Activated CD8-positive, alpha-beta memory T cell treated with anti-CD3 and anti-CD28 coated beads for 1 hour (primary cell): ENCODE measurements around the gene FGFRL1.

Source experiments
- DNase-seq, 2 donors: peaks; one replicate each; pipeline ENCODE4 v3.0.0-alpha.2; 2020; ENCODE audit warnings: low read depth in 1 of 2; ENCODE audit errors: extremely low read depth in 1 of 2

FGFRL1 gene

DNA sequence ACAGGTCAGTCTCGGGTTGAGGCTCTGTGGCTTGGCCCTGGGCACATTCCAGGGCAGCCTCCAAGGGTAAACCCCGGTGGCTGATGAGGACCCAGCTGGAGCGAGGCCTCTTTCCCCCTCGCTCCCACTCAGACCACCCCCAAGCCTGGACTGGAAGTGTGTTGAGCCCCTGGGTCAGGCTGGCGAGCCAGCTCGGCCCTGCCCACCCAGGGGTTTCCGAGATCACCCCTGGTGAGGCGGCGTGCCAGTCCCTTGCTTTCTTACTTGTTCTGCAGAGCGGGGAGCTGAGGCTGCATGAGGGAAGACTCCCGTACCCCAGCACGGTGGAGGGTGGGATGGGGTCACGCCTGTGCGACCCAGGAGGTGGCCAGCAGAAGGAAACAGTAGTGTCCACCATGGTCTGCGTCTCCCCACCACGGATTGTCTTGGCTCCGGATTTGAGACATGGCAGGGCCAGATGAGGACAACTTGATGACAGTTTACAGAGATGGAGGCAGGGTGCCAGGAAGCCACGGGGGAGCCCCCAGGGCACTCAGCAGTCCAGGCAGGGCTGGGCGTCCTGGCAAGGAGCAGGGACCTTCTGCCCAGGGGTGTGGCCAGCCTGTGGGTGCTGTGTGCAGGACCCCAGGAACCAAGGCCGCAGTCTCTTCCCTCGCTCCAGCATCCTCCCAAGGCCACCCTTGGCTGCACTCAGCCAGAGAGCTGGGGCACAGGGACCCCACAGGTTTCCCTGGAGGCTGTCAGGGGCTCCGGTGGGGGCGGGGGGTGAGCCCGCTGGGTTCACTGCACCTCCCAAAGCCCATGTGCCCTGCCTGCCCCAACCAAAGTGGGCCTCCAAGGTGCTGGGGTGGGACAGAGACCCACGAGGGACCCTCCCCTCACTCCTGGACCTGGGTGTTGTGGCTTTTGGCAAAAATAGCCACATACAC lies 6.6 kb upstream of the FGFRL1 start:
- DNase-seq: no peak

GRCh38 chr4:1006856-1007255 lies 4.6 kb upstream of the FGFRL1 start:
- DNase-seq: no peak

DNA sequence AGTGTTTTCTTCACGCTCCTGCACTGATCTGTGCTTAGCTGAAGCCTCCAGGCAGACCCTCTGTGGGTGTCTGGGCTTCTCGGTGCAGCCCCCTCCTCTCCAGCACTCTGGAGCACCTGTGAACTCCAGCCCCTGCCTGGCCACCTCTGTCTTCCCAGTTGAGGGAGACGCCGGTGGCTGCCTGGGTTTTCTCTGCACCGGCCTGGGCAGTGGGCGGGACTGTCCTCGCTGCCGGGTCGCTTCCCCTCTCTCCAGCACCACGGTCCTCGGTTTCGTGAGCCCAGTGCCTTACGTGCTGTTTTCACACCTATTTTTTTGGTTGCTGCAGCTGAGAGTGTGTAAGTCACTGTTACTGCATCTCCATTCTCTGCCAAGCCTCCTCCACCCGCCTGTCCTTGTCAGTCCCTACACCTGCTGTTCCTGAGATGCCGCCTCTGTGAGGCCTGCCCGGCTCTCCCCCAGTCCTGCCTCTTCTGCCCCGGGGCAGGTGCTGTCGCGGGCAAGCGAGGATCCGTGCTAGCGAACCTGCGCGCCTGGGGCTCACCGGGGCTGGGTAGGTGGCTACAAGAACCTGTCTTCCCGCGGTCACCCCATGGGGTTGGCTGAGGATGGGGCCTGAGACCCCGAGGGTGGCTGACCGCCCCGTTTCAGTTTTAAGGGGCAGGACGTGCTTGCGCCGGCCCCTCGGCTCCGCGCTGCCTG lies 2.4 kb upstream of the FGFRL1 start:
- DNase-seq: no peak

DNA sequence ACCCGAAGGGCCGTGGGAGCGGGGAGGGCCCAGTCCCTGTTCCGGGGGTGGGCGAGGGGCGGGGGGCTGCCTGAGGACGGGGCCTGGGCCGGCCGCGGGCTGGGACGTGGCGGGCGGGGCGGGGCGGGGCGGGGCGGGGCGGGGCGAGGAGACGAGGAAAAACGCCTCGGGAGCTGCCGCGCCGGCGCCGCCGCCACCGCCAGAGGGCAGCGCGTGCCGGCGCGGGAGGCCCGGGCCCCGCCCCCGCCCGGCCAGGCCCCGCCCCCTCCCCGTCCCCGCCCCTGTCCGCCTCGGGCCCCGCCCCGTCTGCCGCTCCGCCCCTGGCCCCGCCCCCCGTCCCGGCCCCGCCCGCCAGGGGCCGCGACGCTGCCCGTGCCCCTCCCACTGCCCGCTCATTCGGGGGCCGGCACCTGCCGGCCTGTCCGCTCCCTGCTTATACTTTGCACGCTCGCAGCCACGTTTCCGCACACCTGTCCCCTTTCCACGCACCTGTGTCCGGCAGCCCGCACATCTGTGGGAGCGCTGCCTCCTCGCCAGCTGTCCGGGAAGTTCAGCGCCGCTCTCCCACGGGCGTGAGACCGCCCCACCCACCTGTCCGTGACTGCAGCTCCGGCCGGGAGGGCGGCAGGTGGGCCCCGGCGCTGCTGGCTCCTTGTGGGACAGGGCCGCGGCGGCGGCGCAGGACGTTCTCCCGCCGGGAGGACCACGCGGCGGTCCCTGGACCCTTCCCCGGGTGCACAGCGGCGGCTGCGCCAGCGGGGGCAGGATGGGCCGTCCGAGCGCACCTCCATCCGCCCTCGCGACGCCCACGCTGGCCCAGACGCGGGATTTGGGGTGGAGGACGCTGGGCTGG lies 1.7 kb upstream of the FGFRL1 start:
- peak; percentile 34 to 73 for DNase-seq

GRCh38 chr4:1010395-1011021 lies 918 bp upstream of the FGFRL1 start:
- DNase-seq: peak; percentile 31 to 35

DNA sequence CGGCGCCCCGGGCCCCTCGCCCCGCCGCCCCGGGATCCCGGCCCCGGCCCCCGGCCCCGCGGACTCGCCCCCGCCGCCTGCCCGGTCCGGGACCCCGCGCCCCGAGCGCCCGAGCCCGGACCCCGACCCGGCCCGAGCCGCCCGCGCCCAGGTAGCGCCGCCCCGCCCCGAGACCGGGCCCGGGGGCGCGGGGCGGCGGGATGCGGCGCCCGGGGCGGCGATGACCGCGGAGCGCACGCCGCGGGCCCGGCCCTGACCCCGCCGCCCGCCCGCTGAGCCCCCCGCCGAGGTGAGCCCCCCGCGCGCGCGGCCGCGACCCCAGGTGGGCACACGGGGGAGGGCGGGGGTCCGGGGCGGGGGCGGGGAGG lies 224 bp downstream of the FGFRL1 start:
- no peak for DNase-seq

- DNase-seq: peak in 1 of 2 donors; percentile 16
Measured at GRCh38 chr4:1012034-1012739, 761 bp downstream of the FGFRL1 start.

GRCh38 chr4:1013225-1014073 lies 2.0 kb downstream of the FGFRL1 start:
- no peak for DNase-seq

DNA sequence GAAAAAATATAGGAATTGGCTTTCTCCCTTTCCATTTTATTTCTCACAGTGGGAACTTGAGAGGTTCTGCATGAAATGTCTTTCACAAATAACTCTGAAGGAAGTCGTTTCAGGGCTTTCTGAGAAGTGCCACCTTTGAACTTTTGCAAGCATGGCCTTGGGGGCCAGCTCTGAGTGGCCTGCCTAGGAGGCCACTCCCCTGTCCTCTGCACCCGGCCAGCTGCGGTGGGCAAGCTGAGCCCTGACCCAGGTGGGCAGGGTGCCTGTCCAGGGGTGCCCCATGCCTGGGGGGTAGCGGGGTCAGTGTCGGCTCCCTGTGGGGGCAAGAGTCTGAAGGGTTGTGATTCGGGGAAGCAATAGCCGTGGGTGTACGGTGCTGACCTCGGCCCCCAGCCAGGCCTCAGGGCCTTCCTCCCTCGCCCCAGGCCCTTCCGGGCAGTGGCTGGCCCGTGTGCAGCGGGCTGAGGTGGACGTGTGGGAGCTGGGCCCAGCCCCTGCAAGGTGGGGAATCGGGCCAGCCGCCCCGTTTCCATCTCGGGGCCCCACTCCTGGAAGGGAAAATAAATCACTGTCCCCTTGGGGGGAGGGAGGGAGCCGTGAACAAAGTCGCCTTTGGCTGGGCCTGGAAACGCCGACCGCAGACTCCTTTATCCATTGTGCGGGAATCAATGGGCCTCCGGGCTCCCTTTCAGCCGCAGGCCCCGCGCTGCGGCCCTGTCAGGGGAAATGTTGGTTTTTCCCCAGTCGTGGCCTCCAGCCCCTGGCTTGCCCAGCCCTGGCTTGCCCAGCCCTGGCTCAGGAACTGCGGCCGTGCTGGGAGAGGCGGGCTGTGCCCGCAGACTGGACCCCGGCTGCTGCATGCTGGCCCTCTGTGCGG lies 3.1 kb downstream of the FGFRL1 start:
- no peak for DNase-seq

- no peak for DNase-seq
Measured at GRCh38 chr4:1015179-1015578, 3.8 kb downstream of the FGFRL1 start.

DNA sequence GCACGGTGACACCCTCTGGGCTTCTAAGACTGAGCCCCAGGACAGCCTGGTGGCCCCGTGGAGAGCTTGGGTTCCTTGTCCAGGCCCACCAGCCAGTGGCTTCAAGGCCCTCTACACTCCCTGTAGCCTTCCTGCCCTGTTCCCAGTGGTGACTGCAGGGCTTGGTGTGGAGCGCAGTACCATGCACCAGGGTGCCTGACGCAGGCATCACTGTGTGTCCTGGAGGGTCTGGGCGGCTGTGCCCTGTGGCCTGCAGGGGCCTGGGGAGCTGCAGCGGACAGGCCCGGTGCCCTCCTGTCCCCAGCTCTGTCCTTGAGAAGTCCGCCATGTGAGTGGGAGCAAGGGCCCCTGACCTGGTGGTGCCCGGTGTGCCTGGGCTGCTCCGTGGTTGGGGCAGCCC lies 4.3 kb downstream of the FGFRL1 start:
- no peak for DNase-seq

DNA sequence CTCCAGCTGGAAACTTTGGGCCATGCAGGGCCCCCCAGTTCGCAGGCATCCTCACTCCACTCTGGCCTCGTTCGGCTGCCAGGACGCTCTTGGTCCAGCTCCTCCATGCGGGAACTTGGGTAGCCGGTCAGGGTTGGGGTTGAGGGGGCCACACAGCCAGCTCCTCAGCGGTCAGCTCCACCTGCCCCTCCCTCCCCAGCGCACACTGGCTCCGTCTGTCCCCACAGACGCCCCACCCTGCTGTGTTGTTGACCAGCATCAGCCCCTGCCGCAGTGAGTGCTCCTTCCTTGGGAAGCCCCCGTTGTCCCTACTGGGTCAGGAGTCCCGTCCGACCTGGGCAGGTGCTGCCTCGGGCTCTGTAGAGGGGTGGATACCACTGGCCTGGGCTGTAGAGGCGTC lies 5.8 kb downstream of the FGFRL1 start:
- DNase-seq: no peak

DNA sequence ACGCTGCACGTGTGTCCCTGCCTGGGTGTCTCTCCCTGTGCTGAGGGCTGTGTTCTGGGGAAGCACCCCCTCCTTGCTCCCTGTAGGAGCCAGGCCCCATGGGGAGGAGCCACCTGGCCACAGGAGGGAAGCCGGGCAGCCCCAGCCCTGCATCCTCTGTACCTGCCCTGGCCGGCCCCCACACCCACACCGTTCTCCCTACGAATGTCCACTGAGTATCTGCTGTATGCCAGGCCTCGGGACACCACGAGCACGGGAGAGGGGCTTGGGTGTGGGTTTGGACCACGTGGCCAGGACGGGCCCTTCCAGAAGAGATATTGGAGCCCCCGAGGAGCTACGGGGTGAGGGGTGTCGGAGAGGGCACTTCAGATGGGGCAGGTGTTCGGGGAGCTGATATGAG lies 6.3 kb downstream of the FGFRL1 start:
- no peak for DNase-seq

- DNase-seq: no peak
Measured at GRCh38 chr4:1018147-1019020, 7.0 kb downstream of the FGFRL1 start.

GRCh38 chr4:1019320-1019719 lies 7.9 kb downstream of the FGFRL1 start:
- DNase-seq: no peak

DNA sequence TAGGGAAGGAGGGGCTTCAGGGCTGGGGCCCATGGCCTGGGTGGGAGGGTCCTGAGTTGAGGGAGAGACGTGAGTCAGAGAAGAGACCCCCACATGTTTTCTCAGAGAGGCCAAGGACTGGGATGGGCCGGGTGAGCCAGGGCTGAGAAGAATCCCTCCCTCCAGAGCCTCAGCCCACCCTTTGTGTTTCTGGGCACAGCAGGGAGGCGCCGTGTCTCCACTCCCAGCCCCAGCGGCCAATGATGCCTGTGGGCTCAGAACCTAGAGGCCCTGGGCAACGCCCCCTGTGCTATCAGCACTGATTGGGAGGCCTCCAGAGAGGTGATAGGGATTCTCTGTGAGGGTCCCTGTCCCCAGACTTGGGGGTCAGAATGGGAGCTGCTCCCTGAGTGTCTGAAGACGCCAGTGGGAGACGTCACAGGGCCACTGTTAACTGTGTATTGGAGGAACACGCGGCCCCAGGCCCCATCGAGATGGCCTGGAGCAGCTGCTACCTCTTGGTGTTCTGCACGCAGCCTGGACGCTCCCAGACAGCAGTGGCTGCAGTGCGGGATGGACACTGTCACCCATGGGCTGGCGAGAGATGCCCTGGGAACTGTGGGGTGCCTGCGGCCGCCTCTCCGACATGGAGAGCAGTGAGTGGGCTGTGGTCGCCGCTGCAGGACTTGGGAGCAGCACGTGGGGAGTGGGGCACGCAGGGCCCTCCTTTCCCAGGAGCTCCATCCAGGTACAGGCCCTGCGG lies 8.5 kb downstream of the FGFRL1 start:
- no peak for DNase-seq
